Measurements from ENCODE around the gene KCNQ5.

DNA sequence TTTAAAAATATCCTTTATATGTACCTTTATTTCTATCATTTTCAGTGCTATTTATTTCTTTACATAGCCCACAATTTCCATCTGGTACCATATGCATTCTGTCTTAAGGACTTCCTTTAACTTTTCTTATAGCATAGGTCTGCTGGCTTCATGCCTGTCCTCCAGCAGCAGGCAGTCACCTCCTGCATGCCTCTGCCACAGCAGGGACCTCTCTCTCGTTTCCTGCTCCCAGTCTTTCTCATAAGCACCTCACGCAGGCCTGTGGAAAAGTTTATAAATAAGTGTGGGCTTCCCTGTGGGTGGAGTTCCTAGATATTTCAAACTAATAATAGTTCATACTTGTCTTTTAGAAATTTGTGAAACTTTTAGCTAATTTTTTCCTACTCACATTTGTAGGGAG, 133.9 kb downstream of the KCNQ5 start:
- TF ChIP-seq, protein P1, sequence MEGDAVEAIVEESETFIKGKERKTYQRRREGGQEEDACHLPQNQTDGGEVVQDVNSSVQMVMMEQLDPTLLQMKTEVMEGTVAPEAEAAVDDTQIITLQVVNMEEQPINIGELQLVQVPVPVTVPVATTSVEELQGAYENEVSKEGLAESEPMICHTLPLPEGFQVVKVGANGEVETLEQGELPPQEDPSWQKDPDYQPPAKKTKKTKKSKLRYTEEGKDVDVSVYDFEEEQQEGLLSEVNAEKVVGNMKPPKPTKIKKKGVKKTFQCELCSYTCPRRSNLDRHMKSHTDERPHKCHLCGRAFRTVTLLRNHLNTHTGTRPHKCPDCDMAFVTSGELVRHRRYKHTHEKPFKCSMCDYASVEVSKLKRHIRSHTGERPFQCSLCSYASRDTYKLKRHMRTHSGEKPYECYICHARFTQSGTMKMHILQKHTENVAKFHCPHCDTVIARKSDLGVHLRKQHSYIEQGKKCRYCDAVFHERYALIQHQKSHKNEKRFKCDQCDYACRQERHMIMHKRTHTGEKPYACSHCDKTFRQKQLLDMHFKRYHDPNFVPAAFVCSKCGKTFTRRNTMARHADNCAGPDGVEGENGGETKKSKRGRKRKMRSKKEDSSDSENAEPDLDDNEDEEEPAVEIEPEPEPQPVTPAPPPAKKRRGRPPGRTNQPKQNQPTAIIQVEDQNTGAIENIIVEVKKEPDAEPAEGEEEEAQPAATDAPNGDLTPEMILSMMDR (IDR thresholded peaks at IDR 0.05), result no peak
- TF ChIP-seq POLR2AphosphoS5 (IDR thresholded peaks at IDR 0.05) (no peak), POLR2A (IDR thresholded peaks at IDR 0.05) (no peak), EP300 (IDR thresholded peaks at IDR 0.05) (no peak)

Data from suprapubic skin (tissue), 4 donors.